ENCODE measurements around the gene EDEM1.
"Not testable (repeated sequence)": the region's sequence is repeated elsewhere in the genome, so short reads cannot be mapped to it uniquely, and the experiment has no call there.

EDEM1 gene

GRCh38 chr3:5239602-5240001, 52.1 kb downstream of the EDEM1 start:
- H3K4me3 ChIP-seq (ENCODE audit: low read depth, low read length): no peak overlapping the region
- TF ChIP-seq, protein P1, sequence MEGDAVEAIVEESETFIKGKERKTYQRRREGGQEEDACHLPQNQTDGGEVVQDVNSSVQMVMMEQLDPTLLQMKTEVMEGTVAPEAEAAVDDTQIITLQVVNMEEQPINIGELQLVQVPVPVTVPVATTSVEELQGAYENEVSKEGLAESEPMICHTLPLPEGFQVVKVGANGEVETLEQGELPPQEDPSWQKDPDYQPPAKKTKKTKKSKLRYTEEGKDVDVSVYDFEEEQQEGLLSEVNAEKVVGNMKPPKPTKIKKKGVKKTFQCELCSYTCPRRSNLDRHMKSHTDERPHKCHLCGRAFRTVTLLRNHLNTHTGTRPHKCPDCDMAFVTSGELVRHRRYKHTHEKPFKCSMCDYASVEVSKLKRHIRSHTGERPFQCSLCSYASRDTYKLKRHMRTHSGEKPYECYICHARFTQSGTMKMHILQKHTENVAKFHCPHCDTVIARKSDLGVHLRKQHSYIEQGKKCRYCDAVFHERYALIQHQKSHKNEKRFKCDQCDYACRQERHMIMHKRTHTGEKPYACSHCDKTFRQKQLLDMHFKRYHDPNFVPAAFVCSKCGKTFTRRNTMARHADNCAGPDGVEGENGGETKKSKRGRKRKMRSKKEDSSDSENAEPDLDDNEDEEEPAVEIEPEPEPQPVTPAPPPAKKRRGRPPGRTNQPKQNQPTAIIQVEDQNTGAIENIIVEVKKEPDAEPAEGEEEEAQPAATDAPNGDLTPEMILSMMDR (IDR thresholded peaks at IDR 0.05; ENCODE audit: low read depth, low read length, missing control alignments): no peak
- no peak for DNase-seq (ENCODE audit: low read depth)

DNA sequence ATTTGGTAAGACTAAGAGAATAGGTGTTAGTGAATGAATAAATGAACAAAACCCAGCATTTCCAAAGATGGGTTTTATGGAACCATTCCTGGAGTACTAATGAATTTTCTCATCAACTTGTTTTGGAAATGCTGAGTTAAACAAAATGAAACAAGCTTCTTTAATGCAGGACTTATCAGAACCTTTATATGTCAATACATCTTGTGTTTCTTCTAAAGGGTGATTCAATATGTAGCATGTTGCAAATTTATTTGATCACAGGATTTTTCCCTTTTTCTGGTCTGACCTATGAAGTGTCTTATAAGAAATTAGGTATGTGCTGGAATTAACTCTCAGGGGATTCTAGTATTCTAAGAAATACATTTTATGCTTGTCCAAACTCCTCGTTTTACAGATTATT, 53.2 kb downstream of the EDEM1 start:
- TF ChIP-seq, protein P1 (IDR thresholded peaks at IDR 0.05; ENCODE audit: low read depth, low read length, missing control alignments): no peak
- H3K4me3 ChIP-seq (ENCODE audit: low read depth, low read length): no peak overlapping the region
- no peak for DNase-seq (ENCODE audit: low read depth)

DNA sequence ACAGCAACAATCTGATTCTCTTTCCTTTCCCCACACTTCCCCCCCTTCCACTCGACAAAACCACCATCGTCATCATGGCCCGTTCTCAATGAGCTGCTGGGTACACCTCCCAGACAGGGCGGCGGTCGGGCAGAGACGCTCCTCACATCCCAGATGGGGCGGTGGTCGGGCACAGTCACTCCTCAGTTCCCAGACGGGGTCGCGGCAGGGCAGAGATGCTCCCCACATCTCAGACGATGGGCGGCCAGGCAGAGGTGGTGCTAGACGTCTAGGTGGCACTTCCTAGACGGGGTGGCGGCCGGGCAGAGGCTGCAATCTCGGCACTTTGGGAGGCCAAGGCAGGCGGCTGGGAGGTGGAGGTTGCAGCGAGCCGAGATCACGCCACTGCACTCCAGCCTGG, 55.3 kb downstream of the EDEM1 start:
- H3K4me3 ChIP-seq (ENCODE audit: low read depth, low read length): not testable (repeated sequence)

DNA sequence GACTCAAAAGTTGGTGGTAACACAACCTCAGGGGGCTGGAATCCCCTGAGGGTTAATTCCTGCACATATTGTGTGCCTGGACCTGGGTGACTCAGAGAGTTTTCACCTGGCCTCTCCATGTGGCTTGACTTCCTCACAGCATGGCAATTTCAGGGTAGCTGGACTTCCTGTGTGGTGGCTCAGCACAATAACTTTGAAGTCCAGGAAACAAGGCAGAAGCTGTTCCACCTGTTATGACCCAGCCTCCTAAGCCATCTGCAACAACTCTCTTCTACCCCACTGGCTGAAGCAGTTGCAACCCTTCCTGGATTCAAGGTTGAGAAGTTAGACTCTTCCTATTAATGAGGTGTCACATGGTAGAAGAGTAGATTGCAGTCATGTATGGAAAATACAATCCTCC, 58.4 kb downstream of the EDEM1 start:
- TF ChIP-seq, protein P1 (IDR thresholded peaks at IDR 0.05; ENCODE audit: low read depth, low read length, missing control alignments): no peak
- no peak for DNase-seq (ENCODE audit: low read depth)
- no peak overlapping the region for H3K4me3 ChIP-seq (ENCODE audit: low read depth, low read length)

More for the DNA sequence above, 55.3 kb downstream of the EDEM1 start:
- not testable (repeated sequence) for DNase-seq (ENCODE audit: low read depth)

DNA sequence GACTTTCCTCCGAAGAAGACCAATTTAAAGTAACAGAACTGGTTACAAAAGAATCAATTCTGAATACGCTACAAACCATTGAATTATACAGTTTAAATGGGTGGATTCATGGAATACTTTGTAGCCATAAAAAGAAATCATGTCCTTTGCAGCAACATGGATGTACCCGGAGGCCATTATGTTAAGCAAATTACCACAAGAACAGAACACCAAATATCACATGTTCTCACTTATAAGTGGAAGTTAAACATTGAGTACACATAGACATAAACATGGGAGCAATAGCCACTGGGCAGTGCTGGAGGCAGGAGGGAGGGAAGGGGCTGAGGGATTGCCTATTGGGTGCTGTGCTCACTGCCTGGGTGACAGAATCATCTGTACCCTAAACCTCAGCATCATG, 61.3 kb downstream of the EDEM1 start:
- no peak for DNase-seq (ENCODE audit: low read depth)
- no peak overlapping the region for H3K4me3 ChIP-seq (ENCODE audit: low read depth, low read length)
- TF ChIP-seq, protein P1 (IDR thresholded peaks at IDR 0.05; ENCODE audit: low read depth, low read length, missing control alignments): no peak

- TF ChIP-seq, protein P1 (IDR thresholded peaks at IDR 0.05; ENCODE audit: low read depth, low read length, missing control alignments): no peak
- no peak for DNase-seq (ENCODE audit: low read depth)
- H3K4me3 ChIP-seq (ENCODE audit: low read depth, low read length): no peak overlapping the region
These were observed 63.1 kb downstream of the EDEM1 start for GRCh38 chr3:5250467-5251195.

- TF ChIP-seq, protein P1 (IDR thresholded peaks at IDR 0.05; ENCODE audit: low read depth, low read length, missing control alignments): no peak
- DNase-seq (ENCODE audit: low read depth): no peak
- H3K4me3 ChIP-seq (ENCODE audit: low read depth, low read length): no peak overlapping the region
These were observed 63.7 kb downstream of the EDEM1 start for GRCh38 chr3:5251196-5251583.

Data from GM12864 (cell line).